GM12873 (cell line): ENCODE measurements around the gene LYPD8.

Source experiments
- CTCF ChIP-seq: IDR thresholded peaks from 2 replicates; pipeline ENCODE4 v1.5.1; 2012; ENCODE audit warnings: low read depth, mild to moderate bottlenecking, moderate library complexity, low read length, control low read depth; ENCODE audit not compliant: insufficient read depth; ENCODE audit errors: missing control alignments

The LYPD8 gene

GRCh38 chr1:248750496-248750895 is 5.1 kb downstream of the LYPD8 start:
- TF ChIP-seq CTCF = no peak

GRCh38 chr1:248748211-248748610 is 7.3 kb downstream of the LYPD8 start:
- no peak for TF ChIP-seq CTCF

- no peak for TF ChIP-seq CTCF
These were observed 14.7 kb downstream of the LYPD8 start for GRCh38 chr1:248740876-248741275.

- TF ChIP-seq CTCF = no peak
These were observed 15.9 kb downstream of the LYPD8 start for GRCh38 chr1:248739572-248740205.

GRCh38 chr1:248737457-248737856 is 18.1 kb downstream of the LYPD8 start:
- TF ChIP-seq CTCF = no peak

- no peak for TF ChIP-seq CTCF
These were observed 18.6 kb downstream of the LYPD8 start for GRCh38 chr1:248736977-248737376.

GRCh38 chr1:248733566-248733965 is 22.0 kb downstream of the LYPD8 start:
- no peak for TF ChIP-seq CTCF
